HepG2 (cell line): ENCODE data around the gene C14orf93. TPM values are rescaled to one million over a fixed set of nuclear protein-coding genes. Genes with fewer than 3 reads are reported as not detected.

Experiments used
- ETV5 ChIP-seq: IDR thresholded peaks from 2 replicates; pipeline ENCODE4 v1.6.1; 2018; ENCODE audit warnings: missing biosample characterization, missing genetic modification reagents, inconsistent platforms, borderline replicate concordance
- HOXD1 ChIP-seq: sonication (generic); formaldehyde crosslinking; IDR thresholded peaks from 2 replicates; pipeline ENCODE4 v1.5.0; 2020; ENCODE audit warnings: missing genetic modification reagents
- KMT2B ChIP-seq: IDR thresholded peaks from 2 replicates; pipeline ENCODE4 v1.6.1; 2016; ENCODE audit warnings: missing genetic modification reagents, missing compliant biosample characterization
- PHF8 ChIP-seq: sonication (generic); formaldehyde crosslinking; IDR thresholded peaks from 2 replicates; pipeline ENCODE4 v1.5.0; 2020; ENCODE audit warnings: missing genetic modification reagents
- RFX3 ChIP-seq: IDR thresholded peaks from 2 replicates; pipeline ENCODE4 v1.6.1; 2016; ENCODE audit warnings: missing biosample characterization, missing genetic modification reagents
- SOX5 ChIP-seq: IDR thresholded peaks from 2 replicates; pipeline ENCODE4 v1.6.1; 2016; ENCODE audit warnings: borderline replicate concordance
- TAF1 ChIP-seq: sonication (generic); formaldehyde crosslinking; IDR thresholded peaks from 2 replicates; pipeline ENCODE4 v1.4.0; 2020; ENCODE audit warnings: missing genetic modification reagents
- ZNF383 ChIP-seq: sonication (generic); formaldehyde crosslinking; IDR thresholded peaks from 2 replicates; pipeline ENCODE4 v1.4.0; 2020; ENCODE audit warnings: missing genetic modification reagents, mild to moderate bottlenecking, borderline replicate concordance
- ZNF430 ChIP-seq: sonication (generic); formaldehyde crosslinking; IDR thresholded peaks from 2 replicates; pipeline ENCODE4 v1.9.0; 2021; ENCODE audit warnings: mild to moderate bottlenecking, missing genetic modification reagents
- ZNF607 ChIP-seq: sonication (generic); formaldehyde crosslinking; IDR thresholded peaks from 2 replicates; pipeline ENCODE4 v1.5.1; 2020; ENCODE audit warnings: missing genetic modification reagents, mild to moderate bottlenecking, borderline replicate concordance
- ZNF615 ChIP-seq: sonication (generic); formaldehyde crosslinking; IDR thresholded peaks from 2 replicates; pipeline ENCODE4 v1.5.0; 2020; ENCODE audit warnings: mild to moderate bottlenecking, missing genetic modification reagents, borderline replicate concordance
- polyA plus RNA-seq, 8 experiments: library from polyadenylated mRNA; depleted of rRNA in 3 of 8; stranded (reverse) in 7 of 8; unstranded in 1 of 8; fragments of >200 nt; fragmentation: Illumina TruSeq in 4 of 8; extraction: Trizol in 4 of 8; gene quantifications; 2 replicates each; pipeline versions ENCODE4 v1.2.1 to v1.2.3, GENCODE V29; 2011 to 2016; ENCODE audit warnings: low read depth in 4 of 8, missing spikeins in 1 of 8, mixed read lengths in 1 of 8; ENCODE audit not compliant: insufficient read depth in 1 of 8
- total RNA-seq, 5 experiments: library from RNA; depleted of rRNA; stranded (reverse); fragments of >200 nt; fragmentation: Illumina TruSeq; extraction: Trizol; gene quantifications; 2 replicates each; pipeline ENCODE4 v1.2.3, GENCODE V29; 2016; ENCODE audit warnings: low read depth in 1 of 5
- TF ChIP-seq, protein P1 (sequence below): sonication (generic); formaldehyde crosslinking; IDR thresholded peaks from 2 replicates; pipeline ENCODE4 v1.8.0; 2022; ENCODE audit warnings: missing genetic modification reagents, mild to moderate bottlenecking, moderate library complexity, borderline replicate concordance
- TF ChIP-seq, protein P2 (sequence below): sonication (generic); formaldehyde crosslinking; IDR thresholded peaks from 2 replicates; pipeline ENCODE4 v1.4.0; 2020; ENCODE audit warnings: missing genetic modification reagents; ENCODE audit errors: not compliant biosample characterization
- TF ChIP-seq, protein P3 (sequence below): sonication (generic); formaldehyde crosslinking; IDR thresholded peaks from 2 replicates; pipeline ENCODE4 v1.4.0; 2020; ENCODE audit warnings: missing genetic modification reagents
- TF ChIP-seq, protein P4 (sequence below): sonication (generic); formaldehyde crosslinking; conservative IDR thresholded peaks from 2 replicates; pipeline ENCODE4 v1.4.0; 2020; ENCODE audit warnings: missing genetic modification reagents
- TF ChIP-seq, protein P5 (sequence below): sonication (generic); formaldehyde crosslinking; IDR thresholded peaks from 2 replicates; pipeline ENCODE4 v1.5.1; 2020; ENCODE audit warnings: mild to moderate bottlenecking, moderate library complexity, missing genetic modification reagents
- TF ChIP-seq, protein P6 (sequence below): sonication (generic); formaldehyde crosslinking; IDR thresholded peaks from 2 replicates; pipeline ENCODE4 v1.8.1; 2023; ENCODE audit warnings: mild to moderate bottlenecking, missing genetic modification reagents

C14orf93 gene
- total and polyA plus RNA-seq, 2 of the 13 experiments (the other 11 are each of a cell fraction or from before 2014, with no cell fraction given), result 11.4 to 22.5 TPM

DNA sequence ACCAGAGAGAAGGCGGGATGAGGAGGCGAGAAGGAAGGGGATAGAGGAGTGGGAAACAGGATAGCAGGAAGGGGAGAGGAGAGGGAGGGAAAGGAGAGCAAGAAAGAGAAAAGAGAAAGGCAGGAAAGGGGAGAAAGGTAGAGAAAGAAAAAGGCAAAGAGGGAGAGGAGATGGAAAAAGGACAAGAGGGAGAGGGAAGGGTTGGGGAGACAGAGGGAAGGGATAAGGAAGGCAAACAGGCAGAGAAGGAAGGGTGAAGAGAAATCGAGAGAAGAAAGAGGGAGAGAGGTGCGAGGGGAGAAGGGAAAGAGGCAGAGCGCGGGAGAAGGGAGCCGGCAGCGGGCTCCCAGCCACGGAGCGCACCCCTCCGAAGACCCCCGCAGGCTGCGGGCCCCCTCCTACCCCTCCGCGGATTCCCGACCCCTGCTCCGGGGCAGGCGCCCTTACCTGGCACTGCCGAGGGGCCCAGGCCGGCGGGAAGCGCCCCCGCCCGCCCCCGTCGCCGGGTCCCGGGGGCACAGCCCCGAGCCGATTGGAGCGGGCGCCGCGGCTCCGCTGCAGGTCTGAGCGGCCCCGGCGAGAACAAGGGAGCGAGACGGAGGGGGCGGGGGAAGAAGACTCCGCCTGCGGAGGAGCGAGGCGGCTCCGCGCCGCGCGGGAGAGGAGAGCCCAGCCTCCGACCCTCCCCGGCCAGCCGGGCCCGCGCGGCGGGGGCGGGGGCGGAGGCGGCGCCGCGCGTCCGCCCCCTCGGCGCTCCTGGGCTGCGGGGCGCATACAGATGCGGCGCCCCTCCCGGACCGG, 47.2 kb upstream of the C14orf93 start, which contains the start of gene CDH24 (continued):
- TF ChIP-seq RFX3 (CRISPR knock-in tag), result no peak
- TF ChIP-seq ZNF615 (CRISPR knock-in tag), result no peak
- TF ChIP-seq ZNF607 (CRISPR knock-in tag), result no peak
- TF ChIP-seq, protein P1, sequence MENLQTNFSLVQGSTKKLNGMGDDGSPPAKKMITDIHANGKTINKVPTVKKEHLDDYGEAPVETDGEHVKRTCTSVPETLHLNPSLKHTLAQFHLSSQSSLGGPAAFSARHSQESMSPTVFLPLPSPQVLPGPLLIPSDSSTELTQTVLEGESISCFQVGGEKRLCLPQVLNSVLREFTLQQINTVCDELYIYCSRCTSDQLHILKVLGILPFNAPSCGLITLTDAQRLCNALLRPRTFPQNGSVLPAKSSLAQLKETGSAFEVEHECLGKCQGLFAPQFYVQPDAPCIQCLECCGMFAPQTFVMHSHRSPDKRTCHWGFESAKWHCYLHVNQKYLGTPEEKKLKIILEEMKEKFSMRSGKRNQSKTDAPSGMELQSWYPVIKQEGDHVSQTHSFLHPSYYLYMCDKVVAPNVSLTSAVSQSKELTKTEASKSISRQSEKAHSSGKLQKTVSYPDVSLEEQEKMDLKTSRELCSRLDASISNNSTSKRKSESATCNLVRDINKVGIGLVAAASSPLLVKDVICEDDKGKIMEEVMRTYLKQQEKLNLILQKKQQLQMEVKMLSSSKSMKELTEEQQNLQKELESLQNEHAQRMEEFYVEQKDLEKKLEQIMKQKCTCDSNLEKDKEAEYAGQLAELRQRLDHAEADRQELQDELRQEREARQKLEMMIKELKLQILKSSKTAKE, result no peak
- TF ChIP-seq TAF1 (CRISPR knock-in tag), result no peak
- TF ChIP-seq KMT2B (CRISPR knock-in tag), result no peak
- TF ChIP-seq PHF8 (CRISPR knock-in tag), result no peak
- TF ChIP-seq, protein P2, sequence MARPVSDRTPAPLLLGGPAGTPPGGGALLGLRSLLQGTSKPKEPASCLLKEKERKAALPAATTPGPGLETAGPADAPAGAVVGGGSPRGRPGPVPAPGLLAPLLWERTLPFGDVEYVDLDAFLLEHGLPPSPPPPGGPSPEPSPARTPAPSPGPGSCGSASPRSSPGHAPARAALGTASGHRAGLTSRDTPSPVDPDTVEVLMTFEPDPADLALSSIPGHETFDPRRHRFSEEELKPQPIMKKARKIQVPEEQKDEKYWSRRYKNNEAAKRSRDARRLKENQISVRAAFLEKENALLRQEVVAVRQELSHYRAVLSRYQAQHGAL (CRISPR knock-in tag), result no peak
- TF ChIP-seq HOXD1 (CRISPR knock-in tag), result no peak
- TF ChIP-seq SOX5, result no peak
- TF ChIP-seq, protein P3, sequence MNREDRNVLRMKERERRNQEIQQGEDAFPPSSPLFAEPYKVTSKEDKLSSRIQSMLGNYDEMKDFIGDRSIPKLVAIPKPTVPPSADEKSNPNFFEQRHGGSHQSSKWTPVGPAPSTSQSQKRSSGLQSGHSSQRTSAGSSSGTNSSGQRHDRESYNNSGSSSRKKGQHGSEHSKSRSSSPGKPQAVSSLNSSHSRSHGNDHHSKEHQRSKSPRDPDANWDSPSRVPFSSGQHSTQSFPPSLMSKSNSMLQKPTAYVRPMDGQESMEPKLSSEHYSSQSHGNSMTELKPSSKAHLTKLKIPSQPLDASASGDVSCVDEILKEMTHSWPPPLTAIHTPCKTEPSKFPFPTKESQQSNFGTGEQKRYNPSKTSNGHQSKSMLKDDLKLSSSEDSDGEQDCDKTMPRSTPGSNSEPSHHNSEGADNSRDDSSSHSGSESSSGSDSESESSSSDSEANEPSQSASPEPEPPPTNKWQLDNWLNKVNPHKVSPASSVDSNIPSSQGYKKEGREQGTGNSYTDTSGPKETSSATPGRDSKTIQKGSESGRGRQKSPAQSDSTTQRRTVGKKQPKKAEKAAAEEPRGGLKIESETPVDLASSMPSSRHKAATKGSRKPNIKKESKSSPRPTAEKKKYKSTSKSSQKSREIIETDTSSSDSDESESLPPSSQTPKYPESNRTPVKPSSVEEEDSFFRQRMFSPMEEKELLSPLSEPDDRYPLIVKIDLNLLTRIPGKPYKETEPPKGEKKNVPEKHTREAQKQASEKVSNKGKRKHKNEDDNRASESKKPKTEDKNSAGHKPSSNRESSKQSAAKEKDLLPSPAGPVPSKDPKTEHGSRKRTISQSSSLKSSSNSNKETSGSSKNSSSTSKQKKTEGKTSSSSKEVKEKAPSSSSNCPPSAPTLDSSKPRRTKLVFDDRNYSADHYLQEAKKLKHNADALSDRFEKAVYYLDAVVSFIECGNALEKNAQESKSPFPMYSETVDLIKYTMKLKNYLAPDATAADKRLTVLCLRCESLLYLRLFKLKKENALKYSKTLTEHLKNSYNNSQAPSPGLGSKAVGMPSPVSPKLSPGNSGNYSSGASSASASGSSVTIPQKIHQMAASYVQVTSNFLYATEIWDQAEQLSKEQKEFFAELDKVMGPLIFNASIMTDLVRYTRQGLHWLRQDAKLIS, result no peak
- TF ChIP-seq, protein P4, sequence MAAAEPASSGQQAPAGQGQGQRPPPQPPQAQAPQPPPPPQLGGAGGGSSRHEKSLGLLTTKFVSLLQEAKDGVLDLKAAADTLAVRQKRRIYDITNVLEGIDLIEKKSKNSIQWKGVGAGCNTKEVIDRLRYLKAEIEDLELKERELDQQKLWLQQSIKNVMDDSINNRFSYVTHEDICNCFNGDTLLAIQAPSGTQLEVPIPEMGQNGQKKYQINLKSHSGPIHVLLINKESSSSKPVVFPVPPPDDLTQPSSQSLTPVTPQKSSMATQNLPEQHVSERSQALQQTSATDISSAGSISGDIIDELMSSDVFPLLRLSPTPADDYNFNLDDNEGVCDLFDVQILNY (CRISPR knock-in tag), result no peak; the same call in 1 of the 2 replicates
- TF ChIP-seq ZNF383 (CRISPR knock-in tag), result no peak
- TF ChIP-seq ETV5 (CRISPR knock-in tag), result no peak
- TF ChIP-seq, protein P5, sequence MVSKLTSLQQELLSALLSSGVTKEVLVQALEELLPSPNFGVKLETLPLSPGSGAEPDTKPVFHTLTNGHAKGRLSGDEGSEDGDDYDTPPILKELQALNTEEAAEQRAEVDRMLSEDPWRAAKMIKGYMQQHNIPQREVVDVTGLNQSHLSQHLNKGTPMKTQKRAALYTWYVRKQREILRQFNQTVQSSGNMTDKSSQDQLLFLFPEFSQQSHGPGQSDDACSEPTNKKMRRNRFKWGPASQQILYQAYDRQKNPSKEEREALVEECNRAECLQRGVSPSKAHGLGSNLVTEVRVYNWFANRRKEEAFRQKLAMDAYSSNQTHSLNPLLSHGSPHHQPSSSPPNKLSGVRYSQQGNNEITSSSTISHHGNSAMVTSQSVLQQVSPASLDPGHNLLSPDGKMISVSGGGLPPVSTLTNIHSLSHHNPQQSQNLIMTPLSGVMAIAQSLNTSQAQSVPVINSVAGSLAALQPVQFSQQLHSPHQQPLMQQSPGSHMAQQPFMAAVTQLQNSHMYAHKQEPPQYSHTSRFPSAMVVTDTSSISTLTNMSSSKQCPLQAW (CRISPR knock-in tag), result no peak
- TF ChIP-seq, protein P6, sequence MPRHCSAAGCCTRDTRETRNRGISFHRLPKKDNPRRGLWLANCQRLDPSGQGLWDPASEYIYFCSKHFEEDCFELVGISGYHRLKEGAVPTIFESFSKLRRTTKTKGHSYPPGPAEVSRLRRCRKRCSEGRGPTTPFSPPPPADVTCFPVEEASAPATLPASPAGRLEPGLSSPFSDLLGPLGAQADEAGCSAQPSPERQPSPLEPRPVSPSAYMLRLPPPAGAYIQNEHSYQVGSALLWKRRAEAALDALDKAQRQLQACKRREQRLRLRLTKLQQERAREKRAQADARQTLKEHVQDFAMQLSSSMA (CRISPR knock-in tag), result no peak
- 0 out of 2 replicates have a peak, but pooled peaks have one; percentile 51 for TF ChIP-seq ZNF430
